Measurements from ENCODE around the gene COL4A1. TPM values are rescaled to one million over a fixed set of nuclear protein-coding genes. Genes with fewer than 3 reads are reported as not detected.
A peak's percentile ranks its signal among the peaks of the same experiment; 100 is the strongest.

Gene COL4A1
- total and polyA plus RNA-seq, 11 donors: 52.6 to 428 (median 184) TPM

DNA sequence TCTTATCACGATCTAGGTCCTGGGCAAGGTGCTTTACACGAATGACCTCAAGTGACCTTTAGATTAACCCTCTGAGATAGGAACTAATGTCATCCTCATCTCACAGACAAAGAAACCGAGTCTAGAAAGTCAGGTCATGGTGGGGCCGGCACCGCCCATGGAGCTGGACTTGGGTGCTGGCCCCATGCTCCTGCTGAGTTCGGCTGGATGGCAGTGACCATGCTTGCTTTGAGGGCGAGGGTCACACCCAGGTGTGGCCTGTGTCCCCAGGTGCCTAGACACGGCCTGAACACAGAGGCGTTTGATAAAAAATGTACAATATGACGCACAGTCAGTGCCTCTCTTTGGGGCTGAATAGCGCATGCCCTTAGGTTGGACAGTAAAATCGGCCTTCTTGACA lies 26.9 kb upstream of the COL4A1 start:
- ATAC-seq (no peak), DNase-seq (no peak)
- Histone ChIP-seq H3K4me1 (peaks cover 3 to 86% (median 59%) of the 10 kb centered on the region in 12 donors), H3K27ac (peak overlapping the region in 1 of 12 donors; percentile 95), H3K36me3 (peaks cover 0 to 15% (median 3%) of the 10 kb centered on the region in 9 donors), H3K27me3 (no peaks in the 10 kb centered on the region), H3K4me3 (no peak overlapping the region), H3K9me3 (no peaks in the 10 kb centered on the region)
- TF ChIP-seq, protein P1, sequence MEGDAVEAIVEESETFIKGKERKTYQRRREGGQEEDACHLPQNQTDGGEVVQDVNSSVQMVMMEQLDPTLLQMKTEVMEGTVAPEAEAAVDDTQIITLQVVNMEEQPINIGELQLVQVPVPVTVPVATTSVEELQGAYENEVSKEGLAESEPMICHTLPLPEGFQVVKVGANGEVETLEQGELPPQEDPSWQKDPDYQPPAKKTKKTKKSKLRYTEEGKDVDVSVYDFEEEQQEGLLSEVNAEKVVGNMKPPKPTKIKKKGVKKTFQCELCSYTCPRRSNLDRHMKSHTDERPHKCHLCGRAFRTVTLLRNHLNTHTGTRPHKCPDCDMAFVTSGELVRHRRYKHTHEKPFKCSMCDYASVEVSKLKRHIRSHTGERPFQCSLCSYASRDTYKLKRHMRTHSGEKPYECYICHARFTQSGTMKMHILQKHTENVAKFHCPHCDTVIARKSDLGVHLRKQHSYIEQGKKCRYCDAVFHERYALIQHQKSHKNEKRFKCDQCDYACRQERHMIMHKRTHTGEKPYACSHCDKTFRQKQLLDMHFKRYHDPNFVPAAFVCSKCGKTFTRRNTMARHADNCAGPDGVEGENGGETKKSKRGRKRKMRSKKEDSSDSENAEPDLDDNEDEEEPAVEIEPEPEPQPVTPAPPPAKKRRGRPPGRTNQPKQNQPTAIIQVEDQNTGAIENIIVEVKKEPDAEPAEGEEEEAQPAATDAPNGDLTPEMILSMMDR (IDR thresholded peaks at IDR 0.05): no peak
- TF ChIP-seq POLR2A (IDR thresholded peaks at IDR 0.05): no peak
- intact Hi-C loops (cut with DNase I): no loop called here
- WGBS, 4 donors: 86 to 95% (median 89%) methylated on average over 12 of the region's 12 CpGs

DNA sequence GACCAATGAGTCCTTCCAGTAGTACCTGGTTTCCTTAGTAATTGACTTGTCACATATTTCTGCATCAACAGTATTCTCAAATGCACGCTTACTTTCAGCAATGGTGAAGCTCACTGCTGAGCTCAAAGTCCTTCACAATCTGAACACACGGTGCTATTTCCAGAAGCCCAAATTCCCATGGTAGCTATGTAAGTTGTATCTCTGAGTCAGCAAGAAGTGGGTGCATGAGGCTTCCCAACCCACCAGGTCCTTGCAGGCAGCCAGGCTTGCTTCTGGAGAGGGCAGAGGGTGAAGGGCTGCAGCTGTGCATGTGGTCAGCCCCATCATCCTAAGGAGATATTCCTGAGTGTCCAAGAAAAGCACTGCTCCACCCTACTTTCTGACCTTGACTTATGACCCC lies 25.8 kb upstream of the COL4A1 start:
- no peak for ATAC-seq
- TF ChIP-seq POLR2A (IDR thresholded peaks at IDR 0.05): no peak
- TF ChIP-seq, protein P1 (IDR thresholded peaks at IDR 0.05): no peak
- H3K36me3 ChIP-seq: peaks cover 0 to 15% (median 3%) of the 10 kb centered on the region in 9 donors
- peak overlapping the region in 2 of 12 donors; percentile 9 to 95 for H3K27ac ChIP-seq
- DNase-seq: peak in 1 of 5 donors; percentile 22
- H3K9me3 ChIP-seq: no peaks in the 10 kb centered on the region
- peaks cover 0 to 83% (median 51%) of the 10 kb centered on the region in 12 donors for H3K4me1 ChIP-seq
- intact Hi-C loops (cut with DNase I): no loop called here
- H3K27me3 ChIP-seq: no peaks in the 10 kb centered on the region
- no peak overlapping the region for H3K4me3 ChIP-seq
- 36 to 57% (median 51%) methylated on average over 2 of the region's 2 CpGs for WGBS, 4 donors

DNA sequence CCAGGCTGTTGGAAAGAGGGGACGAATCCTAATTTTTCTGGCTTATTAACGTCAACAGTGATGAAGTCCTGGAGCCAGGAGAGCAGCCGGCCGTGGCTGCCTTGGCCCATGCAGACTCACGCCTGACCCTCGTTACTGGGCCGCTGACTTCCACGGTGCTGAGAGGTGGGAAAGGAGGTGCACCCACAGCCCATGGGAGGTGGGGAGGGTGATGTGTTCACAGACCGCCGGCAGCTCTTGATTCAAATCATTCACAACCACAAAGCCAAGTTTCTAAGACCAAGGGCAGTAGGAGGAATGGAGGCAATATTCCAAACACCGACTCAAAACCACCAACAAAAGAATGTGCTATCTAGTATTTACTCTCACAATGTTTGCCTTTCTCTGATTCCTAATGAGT lies 24.4 kb upstream of the COL4A1 start:
- intact Hi-C loops (cut with DNase I): no loop called here
- Histone ChIP-seq H3K4me1 (peaks cover 8 to 83% (median 48%) of the 10 kb centered on the region in 12 donors), H3K27ac (peak overlapping the region in 6 of 12 donors; percentile 6 to 95 (median 44)), H3K9me3 (no peaks in the 10 kb centered on the region), H3K4me3 (no peak overlapping the region), H3K36me3 (peaks cover 0 to 15% (median 3%) of the 10 kb centered on the region in 9 donors), H3K27me3 (no peaks in the 10 kb centered on the region)
- WGBS, 4 donors: 65 to 77% (median 66%) methylated on average over 11 of the region's 11 CpGs
- no peak for TF ChIP-seq POLR2A (IDR thresholded peaks at IDR 0.05)
- TF ChIP-seq, protein P1 (IDR thresholded peaks at IDR 0.05): no peak
- no peak for DNase-seq
- peak in 1 of 4 donors; percentile 38 for ATAC-seq

DNA sequence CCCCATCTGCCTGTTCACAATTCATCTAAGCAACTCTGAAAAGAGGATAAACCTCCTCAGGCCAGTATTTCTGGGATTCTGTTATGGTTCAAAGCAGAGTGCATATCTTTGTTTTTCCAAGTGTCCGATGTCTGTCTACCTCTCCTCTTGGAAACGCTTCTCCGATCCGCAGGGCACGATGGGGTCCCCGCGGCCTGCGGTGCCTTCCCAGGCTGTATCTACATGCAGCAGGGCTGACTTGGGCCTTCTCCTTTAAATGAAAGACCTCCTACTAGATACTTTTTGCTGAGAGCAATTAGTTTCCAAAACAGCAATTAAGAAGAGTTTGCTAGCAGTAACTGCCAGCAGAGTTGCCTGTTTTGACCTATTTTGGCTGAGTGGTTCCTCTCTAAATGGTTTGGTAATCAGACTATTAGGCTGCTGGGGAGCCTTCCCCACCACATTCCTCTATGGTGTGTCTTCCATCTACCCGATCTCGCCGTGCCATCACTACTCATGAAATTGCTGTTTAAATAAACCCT lies 23.6 kb upstream of the COL4A1 start:
- DNase-seq (peak in 1 of 5 donors; percentile 20), ATAC-seq (no peak)
- Histone ChIP-seq H3K27ac (peak overlapping the region in 10 of 12 donors; percentile 14 to 95 (median 46)), H3K4me1 (peaks cover 8 to 83% (median 47%) of the 10 kb centered on the region in 12 donors), H3K4me3 (peak overlapping the region in 3 of 12 donors; percentile 6 to 36 (median 8)), H3K36me3 (peaks cover 0 to 13% (median 3%) of the 10 kb centered on the region in 9 donors), H3K27me3 (no peaks in the 10 kb centered on the region), H3K9me3 (no peaks in the 10 kb centered on the region)
- intact Hi-C loops (cut with DNase I): no loop called here
- WGBS, 4 donors: 79 to 88% (median 87%) methylated on average over 11 of the region's 11 CpGs
- TF ChIP-seq POLR2A (IDR thresholded peaks at IDR 0.05): no peak
- TF ChIP-seq, protein P1 (IDR thresholded peaks at IDR 0.05): no peak

Data from heart left ventricle (tissue), 16 donors.